HepG2 (cell line): ENCODE measurements around the gene EID3. TPM values are rescaled to one million over a fixed set of nuclear protein-coding genes. Genes with fewer than 3 reads are reported as not detected.
A peak's percentile ranks its signal among the peaks of the same experiment; 100 is the strongest.

Experiments
- ATAC-seq: fragments of 200-7000 bp; cut with Tn5 transposase; 3 replicates; pipeline ENCODE4 v1.9.1; 2020; ENCODE audit warnings: mild to moderate bottlenecking, moderate library complexity
- BruUV-seq: library from RNA; stranded (reverse); fragments of 400-500 nt; replicated peaks from 2 replicates; lab custom pipeline; 2021; lab: Mats Ljungman, UMichigan
- CTCF ChIA-PET: fragments of 300-600 bp; formaldehyde crosslinking; extraction: SDS; loops from one replicate; lab custom pipeline; 2021; ENCODE audit warnings: low total read pairs, inconsistent platforms, low intra/inter-chr PET ratio; lab: Yijun Ruan, JAX
- POLR2A ChIA-PET: fragments of 350-600 bp; sonication (Branson Sonifier 250); formaldehyde crosslinking; loops from one replicate; lab custom pipeline; 2020; ENCODE audit warnings: antibody characterized with exemption, inconsistent platforms; lab: Yijun Ruan, JAX
- DNase-seq: peaks from one replicate; pipeline ENCODE4 v3.0.0-alpha.2; 2015; ENCODE audit warnings: low spot score
- FAIRE-seq: peaks from 3 replicates; lab custom pipeline; 2011; peaks lifted over from hg19 to GRCh38; lab: Jason Lieb, UNC
- H2AFZ ChIP-seq: one replicate; pipeline ENCODE4 v1.6.1; 2011; ENCODE audit warnings: low read length, inconsistent platforms
- H3K27ac ChIP-seq: fragments of 300-600 bp; 3 replicates; pipeline ENCODE4 v1.8.0; 2011; ENCODE audit warnings: mixed run types, mild to moderate bottlenecking, mixed read lengths, low read length, inconsistent platforms; ENCODE audit not compliant: insufficient read depth; ENCODE audit errors: extremely low read length
- H3K27me3 ChIP-seq, 2 experiments: fragments of 200-600 bp in 1 of 2; 2 replicates in 1 of 2; 3 replicates in 1 of 2; pipeline versions ENCODE4 v1.6.0 to v1.8.0; 2011; ENCODE audit warnings: low read length in 2 of 2, mild to moderate bottlenecking in 2 of 2, moderate library complexity in 2 of 2, inconsistent platforms in 1 of 2; ENCODE audit not compliant: insufficient read depth in 2 of 2, control insufficient read depth in 1 of 2
- H3K36me3 ChIP-seq, 2 experiments: fragments of 200-600 bp in 1 of 2; replicated peaks in 1 of 2; 2 replicates in 1 of 2; 3 replicates in 1 of 2; pipeline versions ENCODE4 v1.5.1 to v1.8.0; 2011; ENCODE audit warnings: low read length in 2 of 2, inconsistent platforms in 1 of 2; ENCODE audit not compliant: insufficient read depth in 2 of 2, control insufficient read depth in 1 of 2
- H3K4me1 ChIP-seq: 2 replicates; pipeline ENCODE4 v1.5.1; 2012; ENCODE audit warnings: low read length, inconsistent platforms; ENCODE audit not compliant: insufficient read depth
- H3K4me2 ChIP-seq: 2 replicates; pipeline ENCODE4 v1.6.0; 2011; ENCODE audit warnings: low read depth, low read length, inconsistent platforms
- H3K4me3 ChIP-seq, 3 experiments: fragments of 200-600 bp in 1 of 3; sonication (generic), shearing (Covaris generic) in 1 of 3; replicated peaks in 1 of 3; 2 replicates each; pipeline ENCODE4 v1.5.1; 2011 to 2016; ENCODE audit warnings: low read length in 3 of 3, inconsistent platforms in 2 of 3, low read depth in 2 of 3, mild to moderate bottlenecking in 2 of 3, control low read depth in 1 of 3, mixed read lengths in 1 of 3; ENCODE audit not compliant: insufficient read depth in 1 of 3
- H3K79me2 ChIP-seq: one replicate; pipeline ENCODE4 v1.6.1; 2011; ENCODE audit warnings: low read length, inconsistent platforms; ENCODE audit not compliant: insufficient read depth
- H3K9ac ChIP-seq: 2 replicates; pipeline ENCODE4 v1.6.0; 2011; ENCODE audit warnings: mild to moderate bottlenecking, low read depth, low read length, inconsistent platforms; ENCODE audit not compliant: insufficient read depth
- H3K9me3 ChIP-seq: 2 replicates; pipeline ENCODE4 v1.5.1; 2012; ENCODE audit warnings: mild to moderate bottlenecking, low read length
- H4K20me1 ChIP-seq: 2 replicates; pipeline ENCODE4 v1.6.0; 2011; ENCODE audit warnings: inconsistent platforms, mild to moderate bottlenecking, low read length, moderate library complexity; ENCODE audit not compliant: insufficient read depth
- CHD4 ChIP-seq: fragments of 200-600 bp; sonication (generic); IDR thresholded peaks from 2 replicates; pipeline ENCODE4 v1.7.0; 2017; ENCODE audit warnings: mild to moderate bottlenecking, low read length, borderline replicate concordance
- MTF1 ChIP-seq: sonication (generic); formaldehyde crosslinking; IDR thresholded peaks from 2 replicates; pipeline ENCODE4 v1.5.0; 2020; ENCODE audit warnings: missing genetic modification reagents
- RARA ChIP-seq: IDR thresholded peaks from 2 replicates; pipeline ENCODE4 v1.6.1; 2016; ENCODE audit warnings: missing genetic modification reagents, missing compliant biosample characterization
- RFX3 ChIP-seq: IDR thresholded peaks from 2 replicates; pipeline ENCODE4 v1.6.1; 2016; ENCODE audit warnings: missing biosample characterization, missing genetic modification reagents
- SAFB2 ChIP-seq: sonication (generic); formaldehyde crosslinking; IDR thresholded peaks from 2 replicates; pipeline ENCODE4 v1.5.1; 2020; ENCODE audit warnings: missing genetic modification reagents, low read depth, mild to moderate bottlenecking, borderline replicate concordance
- ZBTB38 ChIP-seq: sonication (generic); formaldehyde crosslinking; IDR thresholded peaks from 2 replicates; pipeline ENCODE4 v1.5.1; 2020; ENCODE audit warnings: mild to moderate bottlenecking, missing genetic modification reagents
- ZNF274 ChIP-seq: sonication (generic); formaldehyde crosslinking; IDR thresholded peaks from 2 replicates; pipeline ENCODE4 v1.5.1; 2020; ENCODE audit warnings: mild to moderate bottlenecking, missing genetic modification reagents
- ZNF75D ChIP-seq: sonication (generic); formaldehyde crosslinking; IDR thresholded peaks from 2 replicates; pipeline ENCODE4 v1.8.1; 2023; ENCODE audit warnings: missing genetic modification reagents, mild to moderate bottlenecking, borderline replicate concordance
- ZSCAN21 ChIP-seq: sonication (generic); formaldehyde crosslinking; IDR thresholded peaks from 2 replicates; pipeline ENCODE4 v1.8.0; 2022; ENCODE audit warnings: mild to moderate bottlenecking, missing genetic modification reagents, moderate library complexity, borderline replicate concordance
- WGBS: methylation state at CpG from one replicate; pipeline ENCODE4 v1.1.6; 2017; ENCODE audit warnings: low lambda C conversion rate; 5-methylcytosine and 5-hydroxymethylcytosine counted together
- in situ Hi-C: cut with HindIII; loops from 2 replicates; pipeline ENCODE4 v1.10.0; 2017; ENCODE audit warnings: low pct_unique_long_range_greater_than_20kb; ENCODE audit not compliant: extremely low pct_ligation_motif_present
- intact Hi-C: fragments of 100-400 bp; cut with micrococcal nuclease; formaldehyde crosslinking; loops from one replicate; pipeline ENCODE4 v1.10.0; 2022; ENCODE audit not compliant: unreplicated experiment
- polyA plus RNA-seq, 8 experiments: library from polyadenylated mRNA; depleted of rRNA in 3 of 8; stranded (reverse) in 7 of 8; unstranded in 1 of 8; fragments of >200 nt; fragmentation: Illumina TruSeq in 4 of 8; extraction: Trizol in 4 of 8; gene quantifications; 2 replicates each; pipeline versions ENCODE4 v1.2.1 to v1.2.3, GENCODE V29; 2011 to 2016; ENCODE audit warnings: low read depth in 4 of 8, missing spikeins in 1 of 8, mixed read lengths in 1 of 8; ENCODE audit not compliant: insufficient read depth in 1 of 8
- total RNA-seq, 5 experiments: library from RNA; depleted of rRNA; stranded (reverse); fragments of >200 nt; fragmentation: Illumina TruSeq; extraction: Trizol; gene quantifications; 2 replicates each; pipeline ENCODE4 v1.2.3, GENCODE V29; 2016; ENCODE audit warnings: low read depth in 1 of 5
- TF ChIP-seq, protein P1 (sequence below): sonication (generic); formaldehyde crosslinking; IDR thresholded peaks from 2 replicates; pipeline ENCODE4 v1.8.0; 2022; ENCODE audit warnings: mild to moderate bottlenecking, missing genetic modification reagents, borderline replicate concordance
- TF ChIP-seq, protein P2 (sequence below): sonication (generic); formaldehyde crosslinking; conservative IDR thresholded peaks from 2 replicates; pipeline ENCODE4 v1.8.0; 2022; ENCODE audit warnings: missing genetic modification reagents
- TF ChIP-seq, protein P3 (sequence below): sonication (generic); formaldehyde crosslinking; IDR thresholded peaks from 2 replicates; pipeline ENCODE4 v1.9.0; 2021; ENCODE audit warnings: missing genetic modification reagents, borderline replicate concordance
- TF ChIP-seq, protein P4 (sequence below): sonication (generic); formaldehyde crosslinking; IDR thresholded peaks from 2 replicates; pipeline ENCODE4 v1.4.0; 2020; ENCODE audit warnings: missing genetic modification reagents

Gene EID3
- total and polyA plus RNA-seq, 2 of the 13 experiments (the other 11 are each of a cell fraction or from before 2014, with no cell fraction given), result 0.38 to 4.5 TPM

DNA sequence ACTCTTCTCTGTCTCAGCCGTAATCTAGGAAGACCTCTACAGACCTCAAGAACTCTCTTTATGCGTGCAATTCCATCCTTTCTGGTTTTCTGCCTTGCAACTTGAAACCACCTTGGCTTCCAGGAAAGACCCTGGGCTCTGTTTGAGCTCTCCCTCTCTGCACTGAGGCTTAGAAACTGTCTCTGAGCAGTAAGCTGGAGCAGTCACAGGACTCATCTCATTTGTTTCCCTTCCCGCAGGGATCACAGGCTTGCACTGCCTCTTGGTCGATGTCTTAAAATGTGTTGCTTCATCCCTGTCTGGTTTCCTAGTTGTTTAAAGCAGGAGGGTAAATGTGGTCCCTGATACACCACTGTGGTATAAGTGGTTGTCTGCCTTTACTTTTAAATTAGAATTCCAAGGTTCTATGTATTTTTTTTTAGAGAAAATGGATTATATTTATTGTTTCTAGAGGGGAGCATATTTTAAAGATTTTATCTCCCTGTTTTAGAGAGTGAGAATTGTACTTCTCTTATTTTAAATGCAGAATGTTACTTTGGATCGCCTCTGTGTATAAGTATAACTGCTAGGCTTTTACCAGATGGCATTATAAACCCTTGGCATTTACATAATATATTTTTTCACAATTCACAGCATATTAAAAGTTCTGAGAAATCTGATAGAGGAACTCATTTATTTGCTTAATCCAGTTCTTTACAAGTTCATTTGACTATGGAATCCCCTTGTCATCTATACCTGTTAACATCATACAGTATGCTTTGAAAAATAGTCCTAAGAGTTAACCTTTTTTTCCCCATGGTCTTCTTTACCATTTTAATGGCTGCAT lies 26.4 kb downstream of the EID3 start:
- H3K27ac ChIP-seq, result no peak overlapping the region
- no peaks in the 10 kb centered on the region for H4K20me1 ChIP-seq
- TF ChIP-seq ZNF75D (CRISPR knock-in tag) (no peak), ZNF274 (CRISPR knock-in tag) (no peak), CHD4 (no peak), MTF1 (CRISPR knock-in tag) (no peak), RFX3 (CRISPR knock-in tag) (no peak), ZSCAN21 (CRISPR knock-in tag) (no peak), SAFB2 (CRISPR knock-in tag) (no peak), RARA (CRISPR knock-in tag) (no peak), ZBTB38 (CRISPR knock-in tag) (no peak)
- TF ChIP-seq, protein P1, sequence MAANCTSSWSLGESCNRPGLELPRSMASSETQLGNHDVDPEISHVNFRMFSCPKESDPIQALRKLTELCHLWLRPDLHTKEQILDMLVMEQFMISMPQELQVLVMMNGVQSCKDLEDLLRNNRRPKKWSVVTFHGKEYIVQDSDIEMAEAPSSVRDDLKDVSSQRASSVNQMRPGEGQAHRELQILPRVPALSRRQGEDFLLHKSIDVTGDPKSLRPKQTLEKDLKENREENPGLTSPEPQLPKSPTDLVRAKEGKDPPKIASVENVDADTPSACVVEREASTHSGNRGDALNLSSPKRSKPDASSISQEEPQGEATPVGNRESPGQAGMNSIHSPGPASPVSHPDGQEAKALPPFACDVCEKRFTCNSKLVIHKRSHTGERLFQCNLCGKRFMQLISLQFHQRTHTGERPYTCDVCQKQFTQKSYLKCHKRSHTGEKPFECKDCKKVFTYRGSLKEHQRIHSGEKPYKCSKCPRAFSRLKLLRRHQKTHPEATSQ (CRISPR knock-in tag), result no peak
- TF ChIP-seq, protein P2, sequence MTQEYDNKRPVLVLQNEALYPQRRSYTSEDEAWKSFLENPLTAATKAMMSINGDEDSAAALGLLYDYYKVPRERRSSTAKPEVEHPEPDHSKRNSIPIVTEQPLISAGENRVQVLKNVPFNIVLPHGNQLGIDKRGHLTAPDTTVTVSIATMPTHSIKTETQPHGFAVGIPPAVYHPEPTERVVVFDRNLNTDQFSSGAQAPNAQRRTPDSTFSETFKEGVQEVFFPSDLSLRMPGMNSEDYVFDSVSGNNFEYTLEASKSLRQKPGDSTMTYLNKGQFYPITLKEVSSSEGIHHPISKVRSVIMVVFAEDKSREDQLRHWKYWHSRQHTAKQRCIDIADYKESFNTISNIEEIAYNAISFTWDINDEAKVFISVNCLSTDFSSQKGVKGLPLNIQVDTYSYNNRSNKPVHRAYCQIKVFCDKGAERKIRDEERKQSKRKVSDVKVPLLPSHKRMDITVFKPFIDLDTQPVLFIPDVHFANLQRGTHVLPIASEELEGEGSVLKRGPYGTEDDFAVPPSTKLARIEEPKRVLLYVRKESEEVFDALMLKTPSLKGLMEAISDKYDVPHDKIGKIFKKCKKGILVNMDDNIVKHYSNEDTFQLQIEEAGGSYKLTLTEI, result no peak
- TF ChIP-seq, protein P3, sequence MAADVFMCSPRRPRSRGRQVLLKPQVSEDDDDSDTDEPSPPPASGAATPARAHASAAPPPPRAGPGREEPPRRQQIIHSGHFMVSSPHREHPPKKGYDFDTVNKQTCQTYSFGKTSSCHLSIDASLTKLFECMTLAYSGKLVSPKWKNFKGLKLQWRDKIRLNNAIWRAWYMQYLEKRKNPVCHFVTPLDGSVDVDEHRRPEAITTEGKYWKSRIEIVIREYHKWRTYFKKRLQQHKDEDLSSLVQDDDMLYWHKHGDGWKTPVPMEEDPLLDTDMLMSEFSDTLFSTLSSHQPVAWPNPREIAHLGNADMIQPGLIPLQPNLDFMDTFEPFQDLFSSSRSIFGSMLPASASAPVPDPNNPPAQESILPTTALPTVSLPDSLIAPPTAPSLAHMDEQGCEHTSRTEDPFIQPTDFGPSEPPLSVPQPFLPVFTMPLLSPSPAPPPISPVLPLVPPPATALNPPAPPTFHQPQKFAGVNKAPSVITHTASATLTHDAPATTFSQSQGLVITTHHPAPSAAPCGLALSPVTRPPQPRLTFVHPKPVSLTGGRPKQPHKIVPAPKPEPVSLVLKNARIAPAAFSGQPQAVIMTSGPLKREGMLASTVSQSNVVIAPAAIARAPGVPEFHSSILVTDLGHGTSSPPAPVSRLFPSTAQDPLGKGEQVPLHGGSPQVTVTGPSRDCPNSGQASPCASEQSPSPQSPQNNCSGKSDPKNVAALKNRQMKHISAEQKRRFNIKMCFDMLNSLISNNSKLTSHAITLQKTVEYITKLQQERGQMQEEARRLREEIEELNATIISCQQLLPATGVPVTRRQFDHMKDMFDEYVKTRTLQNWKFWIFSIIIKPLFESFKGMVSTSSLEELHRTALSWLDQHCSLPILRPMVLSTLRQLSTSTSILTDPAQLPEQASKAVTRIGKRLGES (CRISPR knock-in tag), result no peak
- TF ChIP-seq, protein P4, sequence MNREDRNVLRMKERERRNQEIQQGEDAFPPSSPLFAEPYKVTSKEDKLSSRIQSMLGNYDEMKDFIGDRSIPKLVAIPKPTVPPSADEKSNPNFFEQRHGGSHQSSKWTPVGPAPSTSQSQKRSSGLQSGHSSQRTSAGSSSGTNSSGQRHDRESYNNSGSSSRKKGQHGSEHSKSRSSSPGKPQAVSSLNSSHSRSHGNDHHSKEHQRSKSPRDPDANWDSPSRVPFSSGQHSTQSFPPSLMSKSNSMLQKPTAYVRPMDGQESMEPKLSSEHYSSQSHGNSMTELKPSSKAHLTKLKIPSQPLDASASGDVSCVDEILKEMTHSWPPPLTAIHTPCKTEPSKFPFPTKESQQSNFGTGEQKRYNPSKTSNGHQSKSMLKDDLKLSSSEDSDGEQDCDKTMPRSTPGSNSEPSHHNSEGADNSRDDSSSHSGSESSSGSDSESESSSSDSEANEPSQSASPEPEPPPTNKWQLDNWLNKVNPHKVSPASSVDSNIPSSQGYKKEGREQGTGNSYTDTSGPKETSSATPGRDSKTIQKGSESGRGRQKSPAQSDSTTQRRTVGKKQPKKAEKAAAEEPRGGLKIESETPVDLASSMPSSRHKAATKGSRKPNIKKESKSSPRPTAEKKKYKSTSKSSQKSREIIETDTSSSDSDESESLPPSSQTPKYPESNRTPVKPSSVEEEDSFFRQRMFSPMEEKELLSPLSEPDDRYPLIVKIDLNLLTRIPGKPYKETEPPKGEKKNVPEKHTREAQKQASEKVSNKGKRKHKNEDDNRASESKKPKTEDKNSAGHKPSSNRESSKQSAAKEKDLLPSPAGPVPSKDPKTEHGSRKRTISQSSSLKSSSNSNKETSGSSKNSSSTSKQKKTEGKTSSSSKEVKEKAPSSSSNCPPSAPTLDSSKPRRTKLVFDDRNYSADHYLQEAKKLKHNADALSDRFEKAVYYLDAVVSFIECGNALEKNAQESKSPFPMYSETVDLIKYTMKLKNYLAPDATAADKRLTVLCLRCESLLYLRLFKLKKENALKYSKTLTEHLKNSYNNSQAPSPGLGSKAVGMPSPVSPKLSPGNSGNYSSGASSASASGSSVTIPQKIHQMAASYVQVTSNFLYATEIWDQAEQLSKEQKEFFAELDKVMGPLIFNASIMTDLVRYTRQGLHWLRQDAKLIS, result no peak
- POLR2A ChIA-PET, result no interaction called here
- H3K4me3 ChIP-seq, result no peak overlapping the region
- H2AFZ ChIP-seq, result no peak overlapping the region
- H3K9me3 ChIP-seq, result no peaks in the 10 kb centered on the region
- no TSS peak for BruUV-seq
- FAIRE-seq (no peak), DNase-seq (no peak), ATAC-seq (peak; percentile 17; the same call in 2 of the 3 replicates)
- intact Hi-C loops, result no loop called here
- 96% methylated on average over 5 of the region's 5 CpGs for WGBS
- in situ Hi-C loops, result no loop called here
- CTCF ChIA-PET, result no interaction called here
- H3K36me3 ChIP-seq, result peaks cover 13 to 70% of the 10 kb centered on the region in 2 experiments
- H3K27me3 ChIP-seq, result no peaks in the 10 kb centered on the region
- no peaks in the 10 kb centered on the region for H3K79me2 ChIP-seq
- no peak overlapping the region for H3K4me2 ChIP-seq
- H3K9ac ChIP-seq, result no peak overlapping the region
- no peaks in the 10 kb centered on the region for H3K4me1 ChIP-seq
